Measurements from ENCODE around the gene KSR1.
"Not testable (repeated sequence)": the region's sequence is repeated elsewhere in the genome, so short reads cannot be mapped to it uniquely, and the experiment has no call there.

Gene KSR1

GRCh38 chr17:27669850-27670249, 213.6 kb downstream of the KSR1 start:
- no peak for DNase-seq

- DNase-seq = no peak
Observed at GRCh38 chr17:27670791-27671590, 214.7 kb downstream of the KSR1 start.

GRCh38 chr17:27671591-27671910, 215.3 kb downstream of the KSR1 start:
- DNase-seq = no peak

GRCh38 chr17:27671977-27672480, 215.8 kb downstream of the KSR1 start:
- DNase-seq = not testable (repeated sequence)

GRCh38 chr17:27674335-27674734, 218.1 kb downstream of the KSR1 start:
- no peak for DNase-seq

Data from NK-92 treated with Interleukin-12 subunit alpha and Interleukin-12 subunit beta, amount 100 ng/mL, for 24 hours (cell line).